ENCODE data around the gene IL12A. TPM values are rescaled to one million over a fixed set of nuclear protein-coding genes. Genes with fewer than 3 reads are reported as not detected.
A peak's percentile ranks its signal among the peaks of the same experiment; 100 is the strongest.

Gene IL12A
- total RNA-seq, 1 donor from 2014 or later = 0.32 TPM

- DNase-seq = no peak
- intact Hi-C loops (cut with micrococcal nuclease) = no loop called here
- no peak for ATAC-seq
Observed at GRCh38 chr3:159987291-159987711, 1.3 kb upstream of the IL12A start.

- DNase-seq = no peak
- ATAC-seq = no peak
- intact Hi-C loops (cut with micrococcal nuclease) = no loop called here
Observed at GRCh38 chr3:159989973-159990846, 1.6 kb downstream of the IL12A start.

GRCh38 chr3:159991591-159991990 is 3.0 kb downstream of the IL12A start:
- ATAC-seq (no peak), DNase-seq (no peak)
- intact Hi-C loops (cut with micrococcal nuclease) = no loop called here

GRCh38 chr3:159992589-159992988 is 4.0 kb downstream of the IL12A start:
- intact Hi-C loops (cut with micrococcal nuclease) = no loop called here
- no peak for ATAC-seq
- DNase-seq = no peak

GRCh38 chr3:159994182-159994581 is 5.5 kb downstream of the IL12A start:
- ATAC-seq = no peak
- DNase-seq = no peak
- intact Hi-C loops (cut with micrococcal nuclease) = no loop called here

- no peak for ATAC-seq
- intact Hi-C loops (cut with micrococcal nuclease) = no loop called here
- DNase-seq = no peak
Observed at GRCh38 chr3:159995091-159995490, 6.5 kb downstream of the IL12A start.

GRCh38 chr3:159996018-159996417 is 7.4 kb downstream of the IL12A start:
- ATAC-seq = no peak
- DNase-seq = no peak

GRCh38 chr3:159996959-159997358 is 8.3 kb downstream of the IL12A start:
- ATAC-seq = no peak
- intact Hi-C loops (cut with micrococcal nuclease) = no loop called here
- no peak for DNase-seq

More at GRCh38 chr3:159996018-159996417, 7.4 kb downstream of the IL12A start:
- intact Hi-C loops (cut with micrococcal nuclease) = no loop called here

GRCh38 chr3:160001148-160001760 is 12.6 kb downstream of the IL12A start:
- intact Hi-C loops (cut with micrococcal nuclease) = loop anchor here (5.0 kb wide), 2 partner anchors 104 to 174 kb away; no protein-coding TSS in a partner anchor
- ATAC-seq = no peak
- no peak for DNase-seq

GRCh38 chr3:160001850-160002623 is 13.4 kb downstream of the IL12A start:
- DNase-seq (no peak), ATAC-seq (no peak)

GRCh38 chr3:160003520-160004128 is 15.0 kb downstream of the IL12A start:
- ATAC-seq = peak; percentile 92
- intact Hi-C loops (cut with micrococcal nuclease) = loop anchor here (5.0 kb wide), 2 partner anchors 106 to 176 kb away; no protein-coding TSS in a partner anchor
- DNase-seq = peak; percentile 79

More at GRCh38 chr3:160001850-160002623, 13.4 kb downstream of the IL12A start:
- intact Hi-C loops (cut with micrococcal nuclease) = loop anchor here (5.0 kb wide), 2 partner anchors 105 to 175 kb away; no protein-coding TSS in a partner anchor

GRCh38 chr3:160005004-160005403 is 16.4 kb downstream of the IL12A start:
- intact Hi-C loops (cut with micrococcal nuclease) = no loop called here
- ATAC-seq (no peak), DNase-seq (no peak)

GRCh38 chr3:160006282-160007163 is 17.9 kb downstream of the IL12A start:
- intact Hi-C loops (cut with micrococcal nuclease) = no loop called here
- peak; percentile 89 for ATAC-seq
- peak; percentile 43 for DNase-seq

GRCh38 chr3:160008961-160009360 is 20.3 kb downstream of the IL12A start:
- intact Hi-C loops (cut with micrococcal nuclease) = no loop called here
- no peak for DNase-seq
- no peak for ATAC-seq

GRCh38 chr3:160009525-160009924 is 20.9 kb downstream of the IL12A start:
- DNase-seq = no peak
- no peak for ATAC-seq
- intact Hi-C loops (cut with micrococcal nuclease) = no loop called here

GRCh38 chr3:160010578-160010977 is 21.9 kb downstream of the IL12A start:
- no peak for ATAC-seq
- no peak for DNase-seq
- intact Hi-C loops (cut with micrococcal nuclease) = loop anchor here (10.0 kb wide), 1 partner anchor 746 kb away; no protein-coding TSS in a partner anchor

GRCh38 chr3:160012108-160012507 is 23.5 kb downstream of the IL12A start:
- DNase-seq = no peak
- ATAC-seq = no peak
- intact Hi-C loops (cut with micrococcal nuclease) = loop anchor here (10.0 kb wide), 1 partner anchor 747 kb away; no protein-coding TSS in a partner anchor

GRCh38 chr3:160016972-160017371 is 28.3 kb downstream of the IL12A start:
- no peak for DNase-seq
- no peak for ATAC-seq
- intact Hi-C loops (cut with micrococcal nuclease) = loop anchor here (10.0 kb wide), 1 partner anchor 752 kb away; no protein-coding TSS in a partner anchor
